ENCODE data around the gene ARHGEF7. TPM values are rescaled to one million over a fixed set of nuclear protein-coding genes. Genes with fewer than 3 reads are reported as not detected.

ARHGEF7 gene
- total RNA-seq, 3 donors from 2014 or later, result 55.3 to 82.5 (median 62.6) TPM

- DNase-seq, result no peak
- no peak for TF ChIP-seq CTCF (IDR thresholded peaks at IDR 0.05)
- H3K4me1 ChIP-seq (ENCODE audit: low read depth), result peaks cover 10% of the 10 kb centered on the region
- no peak overlapping the region for H3K4me3 ChIP-seq
- no peak for ATAC-seq
- H3K36me3 ChIP-seq (ENCODE audit: low read depth), result no peaks in the 10 kb centered on the region
- H3K9me3 ChIP-seq, result no peaks in the 10 kb centered on the region
- intact Hi-C loops (cut with DNase I, micrococcal nuclease), result no loop called here
Measured at GRCh38 chr13:111201304-111201940, 86.3 kb downstream of the ARHGEF7 start.

GRCh38 chr13:111202156-111202621 lies 87.1 kb downstream of the ARHGEF7 start:
- Histone ChIP-seq H3K9me3 (no peaks in the 10 kb centered on the region), H3K4me3 (no peak overlapping the region), H3K4me1 (ENCODE audit: low read depth) (peaks cover 10% of the 10 kb centered on the region), H3K36me3 (ENCODE audit: low read depth) (no peaks in the 10 kb centered on the region)
- intact Hi-C loops (cut with DNase I, micrococcal nuclease), result no loop called here
- TF ChIP-seq CTCF (IDR thresholded peaks at IDR 0.05), result no peak
- no peak for ATAC-seq
- DNase-seq, result no peak

- Histone ChIP-seq H3K4me3 (no peak overlapping the region), H3K4me1 (ENCODE audit: low read depth) (peaks cover 10% of the 10 kb centered on the region), H3K36me3 (ENCODE audit: low read depth) (no peaks in the 10 kb centered on the region), H3K9me3 (no peaks in the 10 kb centered on the region)
- ATAC-seq (no peak), DNase-seq (no peak)
- no peak for TF ChIP-seq CTCF (IDR thresholded peaks at IDR 0.05)
- intact Hi-C loops (cut with DNase I, micrococcal nuclease), result no loop called here
Measured at GRCh38 chr13:111202745-111203144, 87.6 kb downstream of the ARHGEF7 start.

GRCh38 chr13:111203736-111204389 lies 88.8 kb downstream of the ARHGEF7 start:
- peaks cover 10% of the 10 kb centered on the region for H3K4me1 ChIP-seq (ENCODE audit: low read depth)
- no peak for ATAC-seq
- no peak for TF ChIP-seq CTCF (IDR thresholded peaks at IDR 0.05)
- H3K9me3 ChIP-seq, result no peaks in the 10 kb centered on the region
- intact Hi-C loops (cut with DNase I, micrococcal nuclease), result no loop called here
- no peaks in the 10 kb centered on the region for H3K36me3 ChIP-seq (ENCODE audit: low read depth)
- no peak overlapping the region for H3K4me3 ChIP-seq
- no peak for DNase-seq

- H3K36me3 ChIP-seq (ENCODE audit: low read depth), result no peaks in the 10 kb centered on the region
- no peaks in the 10 kb centered on the region for H3K9me3 ChIP-seq
- H3K4me1 ChIP-seq (ENCODE audit: low read depth), result peaks cover 10% of the 10 kb centered on the region
- no peak for DNase-seq
- intact Hi-C loops (cut with DNase I, micrococcal nuclease), result no loop called here
- no peak for TF ChIP-seq CTCF (IDR thresholded peaks at IDR 0.05)
- H3K4me3 ChIP-seq, result no peak overlapping the region
- no peak for ATAC-seq
Measured at GRCh38 chr13:111204438-111205177, 89.5 kb downstream of the ARHGEF7 start.

Data from mucosa of descending colon (tissue), 3 donors.